Activated CD4-positive, alpha-beta T cell treated with anti-CD3 and anti-CD28 coated beads for 48 hours (primary cell): ENCODE data around the gene CPEB3.
"Not testable (repeated sequence)": the region's sequence is repeated elsewhere in the genome, so short reads cannot be mapped to it uniquely, and the experiment has no call there.

Experiments used
- DNase-seq: peaks from one replicate; pipeline ENCODE4 v3.0.0-alpha.2; 2020

CPEB3 gene

DNA sequence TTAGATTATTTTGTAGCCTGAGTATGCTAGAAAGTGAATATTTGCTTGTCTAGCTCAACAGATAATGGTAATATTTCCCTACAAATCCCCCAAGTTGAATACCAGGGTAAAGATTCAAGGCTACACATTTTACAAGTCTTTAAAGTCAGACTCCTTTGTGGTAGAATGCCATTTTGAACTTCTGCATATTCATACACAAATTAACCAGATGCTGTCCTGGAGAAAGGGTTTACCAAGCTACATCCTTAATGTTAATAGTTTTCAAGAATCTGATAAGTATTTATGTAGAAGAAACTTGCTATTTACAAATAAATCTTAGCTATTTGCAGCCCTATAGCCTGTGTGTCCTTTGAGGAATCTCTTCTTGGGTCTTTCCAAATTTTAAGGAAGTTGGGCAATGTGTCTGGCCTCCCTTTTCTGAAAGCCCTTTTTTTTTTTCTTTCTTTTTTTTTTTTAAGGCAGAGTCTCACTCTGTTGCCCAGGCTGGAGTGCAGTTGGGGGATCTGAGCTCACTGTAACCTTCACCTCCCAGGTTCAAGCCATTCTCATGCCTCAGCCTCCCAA, 82.6 kb downstream of the CPEB3 start:
- DNase-seq, result no peak

GRCh38 chr10:92207061-92207460, 83.8 kb downstream of the CPEB3 start:
- no peak for DNase-seq

DNA sequence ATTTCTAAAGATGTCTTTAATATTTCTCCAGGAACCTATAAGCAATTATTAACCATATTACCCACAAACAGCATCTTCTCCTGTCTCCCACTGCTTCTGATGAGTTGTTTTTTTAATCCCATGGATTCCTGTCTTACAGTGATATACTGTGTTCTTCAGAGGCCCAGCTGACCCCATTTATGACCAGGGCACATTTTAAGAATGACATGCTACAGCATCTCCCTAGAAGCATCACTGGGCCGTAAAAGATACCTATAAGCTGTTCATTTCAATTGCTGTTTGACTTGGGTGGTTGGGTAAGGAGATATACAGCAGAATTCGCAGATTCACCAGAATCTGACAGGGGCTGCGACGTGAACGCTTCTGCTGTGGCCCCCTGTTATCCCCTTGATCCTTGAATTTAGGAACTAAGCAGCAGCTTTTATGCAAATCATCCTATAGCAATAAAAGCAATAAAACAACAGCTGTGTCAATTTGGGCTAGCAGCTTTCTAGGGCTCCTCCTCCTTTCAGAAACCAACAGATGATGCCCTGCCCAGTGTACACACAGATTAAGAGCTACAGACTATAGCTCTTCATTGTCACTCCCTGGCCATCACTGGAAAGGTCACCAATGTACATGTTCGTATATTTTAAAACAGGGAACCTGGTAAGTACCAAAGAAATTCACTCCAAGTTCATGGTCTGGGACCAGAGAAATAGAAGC, 86.8 kb downstream of the CPEB3 start:
- DNase-seq, result no peak

DNA sequence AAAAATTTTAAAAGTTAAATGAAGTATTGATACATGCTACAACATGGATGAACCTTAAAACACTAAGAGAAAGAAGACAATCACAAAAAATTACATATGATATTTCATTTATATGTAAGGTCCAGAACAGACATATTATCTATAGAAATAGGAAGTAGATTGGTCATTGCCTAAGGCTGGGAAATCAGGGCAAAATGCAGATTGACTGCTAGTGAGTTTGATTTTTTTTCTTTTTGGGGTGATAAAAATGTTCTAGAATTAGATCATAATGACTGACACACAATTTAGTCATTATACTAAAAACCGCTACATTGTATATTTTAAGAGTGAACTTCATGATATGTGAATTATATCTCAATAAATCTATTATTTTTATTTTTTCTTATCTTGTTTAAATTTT, 88.3 kb downstream of the CPEB3 start:
- DNase-seq, result no peak

DNA sequence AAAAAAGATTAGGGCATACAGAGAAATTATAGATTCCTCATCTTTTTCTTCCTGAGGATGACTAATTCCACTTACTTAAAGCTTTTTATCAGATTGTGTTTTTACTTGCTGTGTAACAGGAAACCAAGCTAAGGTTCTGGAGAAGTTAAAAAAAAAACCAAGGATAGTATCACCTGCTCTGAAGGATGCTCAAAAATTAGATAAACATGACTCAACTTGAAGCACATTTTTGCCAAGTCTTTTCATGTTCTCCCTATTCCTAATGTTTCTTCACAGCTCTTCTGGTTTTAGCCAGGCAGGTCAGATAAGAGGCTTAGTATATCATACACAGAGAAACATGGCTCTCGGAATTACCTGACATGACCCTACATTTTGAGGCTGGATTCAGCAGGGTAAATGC, 90.3 kb downstream of the CPEB3 start:
- DNase-seq, result no peak

- no peak for DNase-seq
Observed at GRCh38 chr10:92187101-92187500, 103.8 kb downstream of the CPEB3 start.

- no peak for DNase-seq
Observed at GRCh38 chr10:92184977-92185376, 105.9 kb downstream of the CPEB3 start.

DNA sequence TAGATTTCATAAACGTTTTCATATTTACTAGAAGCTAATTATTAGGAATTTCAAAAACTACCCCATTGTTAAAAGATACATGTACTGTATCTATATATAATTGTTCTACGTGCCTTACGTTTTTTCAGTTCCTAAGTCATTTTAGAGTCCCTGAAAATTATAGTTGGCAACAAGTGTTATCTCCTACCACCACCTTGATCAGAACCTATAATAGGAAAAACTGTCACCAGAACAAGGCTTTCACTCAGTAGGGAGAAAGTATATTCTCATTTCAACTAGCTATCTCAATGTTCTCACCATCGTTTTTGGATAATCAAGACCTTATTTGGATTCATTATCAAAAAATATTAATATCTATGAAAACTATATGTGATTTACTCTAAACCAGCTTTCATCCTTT, 107.7 kb downstream of the CPEB3 start:
- DNase-seq, result no peak

DNA sequence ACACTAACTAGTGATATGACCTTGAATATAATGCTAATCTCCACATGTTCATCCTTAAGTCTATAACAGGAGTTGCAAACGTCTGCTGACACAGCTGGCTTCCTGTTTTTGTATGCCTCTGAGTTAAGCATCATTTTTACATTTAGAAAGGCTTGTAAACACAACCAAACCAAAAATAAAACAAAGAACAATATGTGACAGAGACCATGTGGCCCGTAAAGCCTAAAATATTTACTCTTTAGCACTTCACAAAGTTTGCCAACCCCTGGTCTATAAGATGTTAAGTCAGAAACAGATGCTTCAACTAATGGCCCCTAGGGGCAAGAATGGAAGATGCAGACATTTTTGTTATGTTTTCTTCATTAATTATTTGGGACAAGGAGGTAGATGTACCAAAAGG, 109.3 kb downstream of the CPEB3 start:
- no peak for DNase-seq

DNA sequence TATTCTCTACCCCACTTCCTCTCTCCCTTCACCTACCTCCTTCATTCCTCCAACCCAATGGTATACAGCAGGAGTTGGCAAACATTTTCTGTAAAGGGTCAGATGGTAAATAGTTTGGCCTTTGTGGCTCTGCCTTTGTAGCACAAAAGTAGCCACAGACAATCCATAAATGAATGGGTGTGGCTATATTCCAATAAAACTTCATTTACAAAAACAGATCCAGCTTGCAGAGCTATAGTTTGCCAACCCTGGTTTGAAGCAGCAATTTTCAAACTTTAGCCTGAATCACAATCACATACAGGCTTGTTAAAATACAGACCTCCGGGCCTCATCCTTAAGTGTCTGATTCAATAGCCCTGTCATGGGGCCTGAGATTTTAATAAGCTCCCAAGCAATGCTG, 110.5 kb downstream of the CPEB3 start:
- DNase-seq, result no peak

- no peak for DNase-seq
Observed at GRCh38 chr10:92177546-92177945, 113.3 kb downstream of the CPEB3 start.

- DNase-seq, result no peak
Observed at GRCh38 chr10:92175164-92175563, 115.7 kb downstream of the CPEB3 start.

GRCh38 chr10:92173996-92174395, 116.9 kb downstream of the CPEB3 start:
- no peak for DNase-seq

DNA sequence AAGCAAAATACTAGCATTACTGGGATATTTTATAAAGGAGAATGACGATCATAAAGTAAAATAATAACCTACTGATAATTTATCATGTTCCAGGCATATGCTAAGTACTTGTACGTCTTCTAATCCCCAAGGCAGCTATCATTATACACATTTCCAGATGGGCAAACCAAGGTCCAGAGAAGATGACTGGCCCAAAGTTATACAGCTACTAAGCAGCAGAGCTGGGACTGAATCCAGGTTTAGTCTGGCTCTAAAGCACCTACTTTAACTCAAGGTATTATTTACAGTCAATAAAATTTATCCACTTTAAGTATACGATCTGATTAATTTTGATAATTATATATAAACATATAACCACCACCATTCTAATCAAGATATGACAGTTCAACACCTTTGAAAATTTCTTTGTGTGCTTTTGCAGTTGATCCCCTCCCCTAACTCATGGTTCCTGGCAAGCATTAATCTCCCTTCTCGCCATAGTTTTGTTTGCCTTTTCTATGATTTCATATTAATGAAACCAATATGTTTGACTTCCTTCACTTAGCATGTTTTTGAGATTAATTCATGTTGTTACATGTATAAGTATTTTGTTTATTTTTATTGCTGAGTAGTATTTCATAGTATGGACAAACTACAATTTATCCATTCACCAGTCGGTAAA, 126.7 kb downstream of the CPEB3 start:
- DNase-seq, result no peak

GRCh38 chr10:92162541-92162940, 128.3 kb downstream of the CPEB3 start:
- DNase-seq, result no peak

DNA sequence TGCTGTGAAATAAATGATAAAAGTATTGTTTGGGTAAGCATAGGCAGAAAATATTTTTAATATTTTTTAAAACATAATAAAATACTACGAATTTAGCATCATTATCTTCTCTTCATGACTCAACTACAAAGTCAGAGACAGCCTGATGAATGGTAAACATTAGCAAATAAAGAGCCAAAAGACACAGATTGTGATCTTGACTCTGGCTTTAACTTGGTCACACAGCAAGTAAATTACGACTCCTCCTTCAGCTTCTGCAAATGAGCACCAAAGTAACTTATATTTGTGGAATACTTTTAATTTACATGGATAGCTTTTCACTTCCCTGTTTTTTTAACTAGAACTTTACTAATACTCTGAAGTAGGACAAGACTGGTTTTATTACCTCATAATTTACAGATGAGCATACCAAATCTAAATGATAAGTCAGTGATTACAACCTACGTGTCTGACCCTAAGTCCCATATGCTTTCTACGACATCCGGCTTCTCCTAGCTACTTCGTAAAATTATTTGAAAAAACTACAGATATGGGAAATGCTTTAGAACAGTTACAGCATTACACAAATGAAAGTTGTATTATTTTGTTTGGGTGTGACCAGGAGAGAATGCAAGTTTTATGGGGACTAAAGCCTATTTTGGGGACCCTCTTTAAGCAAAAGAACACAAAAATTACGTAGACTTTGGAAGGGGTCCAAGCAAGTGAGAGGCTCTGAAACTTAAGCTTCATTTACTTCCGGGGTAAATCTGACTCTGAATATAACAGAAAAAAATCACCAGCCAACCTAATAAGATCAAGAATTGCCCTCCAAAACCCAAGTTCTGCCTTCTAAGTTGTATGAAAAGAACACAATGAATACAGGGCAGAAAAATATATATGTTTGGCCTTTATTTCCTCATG, 133.8 kb downstream of the CPEB3 start:
- no peak for DNase-seq

- DNase-seq, result no peak
Observed at GRCh38 chr10:92150823-92151222, 140.1 kb downstream of the CPEB3 start.

GRCh38 chr10:92149261-92149660, 141.6 kb downstream of the CPEB3 start:
- DNase-seq, result no peak

GRCh38 chr10:92146781-92147180, 144.1 kb downstream of the CPEB3 start:
- no peak for DNase-seq

DNA sequence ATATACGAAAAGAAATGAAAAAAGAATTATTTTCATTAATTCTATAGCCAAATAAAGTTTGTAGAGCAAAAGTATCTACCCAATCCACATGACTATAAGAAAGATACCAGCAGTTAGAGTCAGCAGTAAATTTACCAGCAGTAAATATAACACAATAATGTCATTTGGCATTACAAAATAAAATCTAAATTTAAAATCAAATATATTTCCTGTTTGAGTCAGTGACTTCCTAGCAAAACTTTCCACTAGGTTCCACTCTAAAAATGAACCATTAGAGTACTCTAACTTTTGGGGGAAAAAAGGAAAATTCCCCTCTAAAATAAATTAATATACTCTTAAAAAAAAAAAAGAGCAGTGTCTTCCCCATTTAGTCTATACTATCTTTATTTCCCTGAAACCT, 144.8 kb downstream of the CPEB3 start:
- DNase-seq, result no peak

DNA sequence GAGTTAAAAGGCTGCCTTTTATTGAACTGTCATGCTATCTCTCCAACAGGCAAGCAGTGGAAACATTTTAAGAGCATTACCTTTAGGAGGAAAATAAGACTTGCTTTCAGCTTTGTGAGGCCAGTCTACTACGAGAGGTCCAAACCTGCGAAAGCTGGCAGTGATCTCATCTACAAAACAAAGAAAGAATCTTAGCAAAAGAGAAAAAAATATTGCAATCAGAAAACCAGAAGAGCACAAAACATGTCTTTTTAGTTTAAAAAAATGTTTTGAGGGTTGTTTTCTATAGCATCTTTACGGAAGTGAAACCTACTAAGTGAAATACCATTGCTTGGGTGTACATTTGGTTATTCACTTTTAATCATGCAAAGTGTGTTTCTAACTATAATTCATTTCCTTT, 147.9 kb downstream of the CPEB3 start:
- DNase-seq, result no peak

DNA sequence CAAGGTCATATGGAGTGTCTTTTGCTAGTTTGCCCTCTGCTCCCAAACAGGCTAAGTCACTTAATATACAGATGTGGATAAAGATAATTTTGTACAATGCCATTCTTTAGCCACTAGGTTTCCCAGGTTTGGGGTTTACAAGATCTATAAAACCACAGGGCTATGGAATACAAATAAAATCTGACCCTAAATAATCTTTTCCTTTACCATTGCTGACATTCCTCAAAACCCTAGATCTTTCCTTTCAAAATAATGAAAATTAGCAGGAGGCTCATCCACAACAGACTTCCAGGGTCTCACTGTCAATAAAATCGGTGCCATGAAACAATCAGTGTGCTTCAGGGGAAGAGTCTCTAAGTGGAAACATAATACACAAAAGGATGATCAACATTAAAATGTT, 148.4 kb downstream of the CPEB3 start:
- DNase-seq, result no peak

GRCh38 chr10:92141147-92141546, 149.7 kb downstream of the CPEB3 start:
- not testable (repeated sequence) for DNase-seq

- DNase-seq, result not testable (repeated sequence)
Observed at GRCh38 chr10:92134049-92134448, 156.8 kb downstream of the CPEB3 start.
